ENCODE results near the gene DCLK1. TPM values are rescaled to one million over a fixed set of nuclear protein-coding genes. Genes with fewer than 3 reads are reported as not detected.

Gene DCLK1
- total RNA-seq, 1 experiment from 2014 or later, result 0.10 TPM

GRCh38 chr13:36006347-36006746 is 124.8 kb downstream of the DCLK1 start (continued):
- TF ChIP-seq POLR2A (IDR thresholded peaks at IDR 0.05; ENCODE audit: borderline replicate concordance, extremely low read depth, insufficient read depth, insufficient read length) (no peak), SIN3A (IDR thresholded peaks at IDR 0.05; ENCODE audit: low read depth) (no peak), EGR1 (IDR thresholded peaks at IDR 0.05; ENCODE audit: low read depth) (no peak), ZNF274 (IDR thresholded peaks at IDR 0.05; ENCODE audit: low read depth, low read length) (no peak), MAX (IDR thresholded peaks at IDR 0.05) (no peak), ELF1 (IDR thresholded peaks at IDR 0.05; ENCODE audit: borderline replicate concordance, low read depth) (no peak)

GRCh38 chr13:36001561-36001960 is 129.6 kb downstream of the DCLK1 start:
- H3K36me3 ChIP-seq (ENCODE audit: control insufficient read depth in 1 of 2, insufficient read depth in 2 of 2, low read length in 2 of 2), result no peaks in the 10 kb centered on the region
- no peak overlapping the region for H3K4me3 ChIP-seq (replicated peaks in 1 of 2; ENCODE audit: low read depth in 1 of 2, low read length in 2 of 2)
- H3K9me3 ChIP-seq (ENCODE audit: control insufficient read depth in 1 of 2, insufficient read depth in 1 of 2, low read depth in 1 of 2, low read length in 2 of 2), result no peaks in the 10 kb centered on the region; a peak in 1 of 4 replicates
- H3K79me2 ChIP-seq (ENCODE audit: insufficient read depth, low read length), result no peaks in the 10 kb centered on the region
- no peak for TF ChIP-seq ZFX (IDR thresholded peaks at IDR 0.05)
- H3K4me1 ChIP-seq (ENCODE audit: control insufficient read depth in 1 of 2, insufficient read depth in 2 of 2, low read length in 2 of 2), result no peaks in the 10 kb centered on the region
- no peak overlapping the region for H3K4me2 ChIP-seq (ENCODE audit: low read length)
- H3K9ac ChIP-seq (ENCODE audit: low read length), result no peak overlapping the region
- RAD21 ChIA-PET (ENCODE audit: low non-redundant PET in 1 of 2, low total read pairs in 2 of 2, uncharacterized antibody in 2 of 2, unreplicated experiment in 2 of 2), result no interaction called here
- no peak for ATAC-seq
- no peaks in the 10 kb centered on the region for H3K27me3 ChIP-seq (ENCODE audit: insufficient read depth, low read length)
- no TSS peak for BruUV-seq (replicated peaks)
- H3K9me2 ChIP-seq (ENCODE audit: insufficient read depth), result no peaks in the 10 kb centered on the region
- CTCF ChIA-PET, result no interaction called here
- H2AFZ ChIP-seq (ENCODE audit: low read depth, low read length, poor library complexity, severe bottlenecking), result no peak overlapping the region
- intact Hi-C loops (cut with micrococcal nuclease), result no loop called here
- POLR2A ChIA-PET, result no interaction called here
- no peak for DNase-seq (ENCODE audit: low read depth, low spot score)
- H3K27ac ChIP-seq (ENCODE audit: low read depth, low read length), result no peak overlapping the region
- no peaks in the 10 kb centered on the region for H4K20me1 ChIP-seq (ENCODE audit: insufficient read depth)

- intact Hi-C loops (cut with micrococcal nuclease), result no loop called here
- Histone ChIP-seq H2AFZ (ENCODE audit: low read depth, low read length, poor library complexity, severe bottlenecking) (no peak overlapping the region), H4K20me1 (ENCODE audit: insufficient read depth) (no peaks in the 10 kb centered on the region), H3K4me2 (ENCODE audit: low read length) (no peak overlapping the region), H3K36me3 (ENCODE audit: control insufficient read depth in 1 of 2, insufficient read depth in 2 of 2, low read length in 2 of 2) (no peaks in the 10 kb centered on the region), H3K9me2 (ENCODE audit: insufficient read depth) (no peaks in the 10 kb centered on the region), H3K79me2 (ENCODE audit: insufficient read depth, low read length) (no peaks in the 10 kb centered on the region), H3K4me3 (replicated peaks in 1 of 2; ENCODE audit: low read depth in 1 of 2, low read length in 2 of 2) (no peak overlapping the region), H3K9me3 (ENCODE audit: control insufficient read depth in 1 of 2, insufficient read depth in 1 of 2, low read depth in 1 of 2, low read length in 2 of 2) (no peaks in the 10 kb centered on the region; a peak in 1 of 4 replicates), H3K27me3 (ENCODE audit: insufficient read depth, low read length) (no peaks in the 10 kb centered on the region), H3K4me1 (ENCODE audit: control insufficient read depth in 1 of 2, insufficient read depth in 2 of 2, low read length in 2 of 2) (no peaks in the 10 kb centered on the region), H3K9ac (ENCODE audit: low read length) (no peak overlapping the region), H3K27ac (ENCODE audit: low read depth, low read length) (no peak overlapping the region)
- TF ChIP-seq CEBPB (IDR thresholded peaks at IDR 0.05; ENCODE audit: low read depth), result no peak
- TF ChIP-seq EZH2 (IDR thresholded peaks at IDR 0.05), result no peak
- TF ChIP-seq RAD21 (IDR thresholded peaks at IDR 0.05; ENCODE audit: low read depth), result no peak
- TF ChIP-seq JUND (IDR thresholded peaks at IDR 0.05), result no peak
- TF ChIP-seq ELF1 (IDR thresholded peaks at IDR 0.05; ENCODE audit: borderline replicate concordance, low read depth), result no peak
- TF ChIP-seq, protein P1, sequence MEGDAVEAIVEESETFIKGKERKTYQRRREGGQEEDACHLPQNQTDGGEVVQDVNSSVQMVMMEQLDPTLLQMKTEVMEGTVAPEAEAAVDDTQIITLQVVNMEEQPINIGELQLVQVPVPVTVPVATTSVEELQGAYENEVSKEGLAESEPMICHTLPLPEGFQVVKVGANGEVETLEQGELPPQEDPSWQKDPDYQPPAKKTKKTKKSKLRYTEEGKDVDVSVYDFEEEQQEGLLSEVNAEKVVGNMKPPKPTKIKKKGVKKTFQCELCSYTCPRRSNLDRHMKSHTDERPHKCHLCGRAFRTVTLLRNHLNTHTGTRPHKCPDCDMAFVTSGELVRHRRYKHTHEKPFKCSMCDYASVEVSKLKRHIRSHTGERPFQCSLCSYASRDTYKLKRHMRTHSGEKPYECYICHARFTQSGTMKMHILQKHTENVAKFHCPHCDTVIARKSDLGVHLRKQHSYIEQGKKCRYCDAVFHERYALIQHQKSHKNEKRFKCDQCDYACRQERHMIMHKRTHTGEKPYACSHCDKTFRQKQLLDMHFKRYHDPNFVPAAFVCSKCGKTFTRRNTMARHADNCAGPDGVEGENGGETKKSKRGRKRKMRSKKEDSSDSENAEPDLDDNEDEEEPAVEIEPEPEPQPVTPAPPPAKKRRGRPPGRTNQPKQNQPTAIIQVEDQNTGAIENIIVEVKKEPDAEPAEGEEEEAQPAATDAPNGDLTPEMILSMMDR (IDR thresholded peaks at IDR 0.05 in 2 of 3, conservative IDR thresholded peaks at IDR 0.05 in 1 of 3; ENCODE audit: borderline replicate concordance in 1 of 3, insufficient read depth in 1 of 3, low read depth in 2 of 3, low read length in 2 of 3), result no peak
- TF ChIP-seq CBX3 (IDR thresholded peaks at IDR 0.05; ENCODE audit: low read depth), result no peak
- TF ChIP-seq, protein P2, sequence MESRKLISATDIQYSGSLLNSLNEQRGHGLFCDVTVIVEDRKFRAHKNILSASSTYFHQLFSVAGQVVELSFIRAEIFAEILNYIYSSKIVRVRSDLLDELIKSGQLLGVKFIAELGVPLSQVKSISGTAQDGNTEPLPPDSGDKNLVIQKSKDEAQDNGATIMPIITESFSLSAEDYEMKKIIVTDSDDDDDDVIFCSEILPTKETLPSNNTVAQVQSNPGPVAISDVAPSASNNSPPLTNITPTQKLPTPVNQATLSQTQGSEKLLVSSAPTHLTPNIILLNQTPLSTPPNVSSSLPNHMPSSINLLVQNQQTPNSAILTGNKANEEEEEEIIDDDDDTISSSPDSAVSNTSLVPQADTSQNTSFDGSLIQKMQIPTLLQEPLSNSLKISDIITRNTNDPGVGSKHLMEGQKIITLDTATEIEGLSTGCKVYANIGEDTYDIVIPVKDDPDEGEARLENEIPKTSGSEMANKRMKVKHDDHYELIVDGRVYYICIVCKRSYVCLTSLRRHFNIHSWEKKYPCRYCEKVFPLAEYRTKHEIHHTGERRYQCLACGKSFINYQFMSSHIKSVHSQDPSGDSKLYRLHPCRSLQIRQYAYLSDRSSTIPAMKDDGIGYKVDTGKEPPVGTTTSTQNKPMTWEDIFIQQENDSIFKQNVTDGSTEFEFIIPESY (IDR thresholded peaks at IDR 0.05; ENCODE audit: extremely low read depth, insufficient replicate concordance, low read length), result no peak
- TF ChIP-seq EZH2phosphoT487 (IDR thresholded peaks at IDR 0.05; ENCODE audit: borderline replicate concordance), result no peak
- TF ChIP-seq EGR1 (IDR thresholded peaks at IDR 0.05; ENCODE audit: low read depth), result no peak
- TF ChIP-seq ZFX (IDR thresholded peaks at IDR 0.05), result no peak
- TF ChIP-seq TCF7L2 (IDR thresholded peaks at IDR 0.05; ENCODE audit: borderline replicate concordance, extremely low read depth, insufficient read depth, insufficient read length), result no peak
- no peak for TF ChIP-seq POLR2A (IDR thresholded peaks at IDR 0.05; ENCODE audit: borderline replicate concordance, extremely low read depth, insufficient read depth, insufficient read length)
- no peak for TF ChIP-seq POLR2AphosphoS5 (IDR thresholded peaks at IDR 0.05; ENCODE audit: low read depth, low read length)
- DNase-seq (ENCODE audit: low read depth, low spot score), result no peak
- POLR2A ChIA-PET, result no interaction called here
- ATAC-seq, result no peak
- no TSS peak for BruUV-seq (replicated peaks)
- RAD21 ChIA-PET (ENCODE audit: low non-redundant PET in 1 of 2, low total read pairs in 2 of 2, uncharacterized antibody in 2 of 2, unreplicated experiment in 2 of 2), result no interaction called here
- CTCF ChIA-PET, result no interaction called here
These were observed 131.2 kb downstream of the DCLK1 start for GRCh38 chr13:36000028-36000427.
